HCT116 (cell line): ENCODE data around the gene CHRNA9. TPM values are rescaled to one million over a fixed set of nuclear protein-coding genes. Genes with fewer than 3 reads are reported as not detected.

ENCODE experiments used
- ATAC-seq: fragments of 200-7000 bp; cut with Tn5 transposase; 2 replicates; pipeline ENCODE4 v1.9.1; 2020; ENCODE audit warnings: mild to moderate bottlenecking, moderate library complexity
- BruUV-seq: library from RNA; stranded (reverse); fragments of 400-500 nt; replicated peaks from 2 replicates; lab custom pipeline; 2021; lab: Mats Ljungman, UMichigan
- CTCF ChIA-PET: fragments of 300-600 bp; sonication (Branson Sonifier 250); formaldehyde crosslinking; loops from one replicate; lab custom pipeline; 2021; ENCODE audit warnings: antibody characterized with exemption; lab: Charles Lee
- POLR2A ChIA-PET: fragments of 300-600, 350-600 bp; sonication (Branson Sonifier 250); formaldehyde crosslinking; loops from one replicate; lab custom pipeline; 2021; ENCODE audit warnings: antibody characterized with exemption; lab: Charles Lee
- RAD21 ChIA-PET, 2 experiments: fragments of 300-600 bp; sonication (Branson Sonifier 250); formaldehyde crosslinking; loops; one replicate each; lab custom pipeline; 2023; ENCODE audit warnings: low total read pairs in 2 of 2; ENCODE audit not compliant: uncharacterized antibody in 2 of 2, unreplicated experiment in 2 of 2, low non-redundant PET in 1 of 2; lab: Charles Lee
- DNase-seq: peaks from one replicate; pipeline ENCODE4 v3.0.0-alpha.2; 2010; ENCODE audit warnings: low read depth, low spot score
- H2AFZ ChIP-seq: fragments of 200-600 bp; shearing (Covaris generic), sonication (generic); 2 replicates; pipeline ENCODE4 v1.6.1; 2017; ENCODE audit warnings: low read depth, mixed run types, mixed read lengths, antibody characterized with exemption, low read length; ENCODE audit not compliant: poor library complexity, severe bottlenecking
- H3K27ac ChIP-seq: 2 replicates; pipeline ENCODE4 v1.5.1; 2012; ENCODE audit warnings: low read depth, low read length
- H3K27me3 ChIP-seq: fragments of 200-600 bp; sonication (generic); 2 replicates; pipeline ENCODE4 v1.6.1; 2016; ENCODE audit warnings: mixed run types, low read length, mixed read lengths; ENCODE audit not compliant: insufficient read depth
- H3K36me3 ChIP-seq, 2 experiments: fragments of 200-500 bp in 1 of 2; fragments of 200-600 bp in 1 of 2; sonication (Bioruptor generic) in 1 of 2; sonication (generic) in 1 of 2; 2 replicates each; pipeline versions ENCODE4 v1.5.1 to v1.6.1; 2014 to 2016; ENCODE audit warnings: low read length in 2 of 2, inconsistent platforms in 1 of 2, mixed read lengths in 1 of 2, mixed run types in 1 of 2; ENCODE audit not compliant: insufficient read depth in 2 of 2, control insufficient read depth in 1 of 2
- H3K4me1 ChIP-seq, 2 experiments: fragments of 200-600 bp in 1 of 2; sonication (generic) in 1 of 2; 2 replicates each; pipeline versions ENCODE4 v1.5.1 to v1.6.1; 2012 to 2017; ENCODE audit warnings: low read length in 2 of 2, inconsistent platforms in 1 of 2, mild to moderate bottlenecking in 1 of 2, mixed read lengths in 1 of 2, mixed run types in 1 of 2, moderate library complexity in 1 of 2; ENCODE audit not compliant: insufficient read depth in 2 of 2, control insufficient read depth in 1 of 2
- H3K4me2 ChIP-seq: fragments of 200-600 bp; sonication (generic); 2 replicates; pipeline ENCODE4 v1.6.1; 2017; ENCODE audit warnings: mixed run types, low read length, mixed read lengths
- H3K4me3 ChIP-seq, 2 experiments: fragments of 200-600 bp in 1 of 2; sonication (generic) in 1 of 2; replicated peaks in 1 of 2; 2 replicates each; pipeline ENCODE4 v1.5.1; 2011 to 2016; ENCODE audit warnings: low read length in 2 of 2, control low read depth in 1 of 2, low read depth in 1 of 2, mild to moderate bottlenecking in 1 of 2, mixed read lengths in 1 of 2, mixed run types in 1 of 2
- H3K79me2 ChIP-seq: fragments of 200-600 bp; sonication (generic); 2 replicates; pipeline ENCODE4 v1.6.1; 2017; ENCODE audit warnings: mild to moderate bottlenecking, mixed run types, low read length, moderate library complexity, mixed read lengths; ENCODE audit not compliant: insufficient read depth
- H3K9ac ChIP-seq: fragments of 200-600 bp; sonication (generic); 2 replicates; pipeline ENCODE4 v1.6.1; 2016; ENCODE audit warnings: low read length, mixed read lengths
- H3K9me2 ChIP-seq: fragments of 200-600 bp; sonication (generic), shearing (Covaris generic); 2 replicates; pipeline ENCODE4 v1.6.1; 2017; ENCODE audit warnings: mixed run types, mild to moderate bottlenecking, moderate library complexity; ENCODE audit not compliant: insufficient read depth
- H3K9me3 ChIP-seq, 2 experiments: fragments of 200-500 bp in 1 of 2; fragments of 200-600 bp in 1 of 2; sonication (Bioruptor generic) in 1 of 2; sonication (generic) in 1 of 2; 2 replicates each; pipeline ENCODE4 v1.6.1; 2014 to 2017; ENCODE audit warnings: low read length in 2 of 2, mixed read lengths in 2 of 2, inconsistent platforms in 1 of 2, low read depth in 1 of 2, mild to moderate bottlenecking in 1 of 2, mixed run types in 1 of 2, moderate library complexity in 1 of 2; ENCODE audit not compliant: control insufficient read depth in 1 of 2, insufficient read depth in 1 of 2
- H4K20me1 ChIP-seq: fragments of 200-600 bp; sonication (generic), shearing (Covaris generic); 2 replicates; pipeline ENCODE4 v1.6.1; 2017; ENCODE audit warnings: mixed run types, mild to moderate bottlenecking, moderate library complexity; ENCODE audit not compliant: insufficient read depth
- CBX3 ChIP-seq: IDR thresholded peaks from 2 replicates; pipeline ENCODE4 v1.6.1; 2012; ENCODE audit warnings: low read depth
- CEBPB ChIP-seq: IDR thresholded peaks from 2 replicates; pipeline ENCODE4 v1.6.1; 2012; ENCODE audit warnings: low read depth
- ELF1 ChIP-seq: IDR thresholded peaks from 2 replicates; pipeline ENCODE4 v1.6.1; 2012; ENCODE audit warnings: low read depth, borderline replicate concordance
- FOSL1 ChIP-seq: IDR thresholded peaks from 2 replicates; pipeline ENCODE4 v1.6.1; 2012; ENCODE audit warnings: low read depth
- RAD21 ChIP-seq: IDR thresholded peaks from 2 replicates; pipeline ENCODE4 v1.6.1; 2012; ENCODE audit warnings: low read depth, mild to moderate bottlenecking
- SP1 ChIP-seq: IDR thresholded peaks from 2 replicates; pipeline ENCODE4 v1.6.1; 2012; ENCODE audit warnings: low read depth
- YY1 ChIP-seq: IDR thresholded peaks from 2 replicates; pipeline ENCODE4 v1.6.1; 2011; ENCODE audit warnings: low read length, low read depth, moderate library complexity, mild to moderate bottlenecking; ENCODE audit not compliant: insufficient replicate concordance; ENCODE audit errors: extremely low read depth
- ZFX ChIP-seq: fragments of 450-650 bp; IDR thresholded peaks from 2 replicates; pipeline ENCODE4 v1.6.1; 2017
- ZNF274 ChIP-seq: fragments of 200-500 bp; sonication (Bioruptor generic); IDR thresholded peaks from 2 replicates; pipeline ENCODE4 v1.6.1; 2014; ENCODE audit warnings: mild to moderate bottlenecking, low read depth, low read length, inconsistent platforms
- intact Hi-C: fragments of 100-400 bp; cut with micrococcal nuclease; formaldehyde crosslinking; loops from 2 replicates; pipeline ENCODE4 v1.10.0; 2022
- total RNA-seq: library from RNA; stranded (reverse); gene quantifications from one replicate; pipeline ENCODE4 v1.2.1, GENCODE V29; 2021; ENCODE audit not compliant: unreplicated experiment
- TF ChIP-seq, protein P1 (sequence below): IDR thresholded peaks from 2 replicates; pipeline ENCODE4 v1.6.1; 2012
- TF ChIP-seq, protein P2 (sequence below): IDR thresholded peaks from 2 replicates; pipeline ENCODE4 v1.6.1; 2011; ENCODE audit warnings: mild to moderate bottlenecking, low read length, moderate library complexity; ENCODE audit not compliant: insufficient replicate concordance; ENCODE audit errors: extremely low read depth
- TF ChIP-seq, protein P3 (sequence below), 3 experiments: fragments of 200-600 bp in 1 of 3; sonication (generic) in 1 of 3; IDR thresholded peaks in 2 of 3; conservative IDR thresholded peaks in 1 of 3; 2 replicates each; pipeline ENCODE4 v1.5.1; 2012 to 2017; ENCODE audit warnings: low read depth in 2 of 3, low read length in 2 of 3, antibody characterized with exemption in 1 of 3, borderline replicate concordance in 1 of 3, control low read depth in 1 of 3, mild to moderate bottlenecking in 1 of 3, mixed read lengths in 1 of 3, mixed run types in 1 of 3, moderate library complexity in 1 of 3; ENCODE audit not compliant: insufficient read depth in 1 of 3

CHRNA9 gene
- total RNA-seq, 1 experiment from 2014 or later, result not detected

DNA sequence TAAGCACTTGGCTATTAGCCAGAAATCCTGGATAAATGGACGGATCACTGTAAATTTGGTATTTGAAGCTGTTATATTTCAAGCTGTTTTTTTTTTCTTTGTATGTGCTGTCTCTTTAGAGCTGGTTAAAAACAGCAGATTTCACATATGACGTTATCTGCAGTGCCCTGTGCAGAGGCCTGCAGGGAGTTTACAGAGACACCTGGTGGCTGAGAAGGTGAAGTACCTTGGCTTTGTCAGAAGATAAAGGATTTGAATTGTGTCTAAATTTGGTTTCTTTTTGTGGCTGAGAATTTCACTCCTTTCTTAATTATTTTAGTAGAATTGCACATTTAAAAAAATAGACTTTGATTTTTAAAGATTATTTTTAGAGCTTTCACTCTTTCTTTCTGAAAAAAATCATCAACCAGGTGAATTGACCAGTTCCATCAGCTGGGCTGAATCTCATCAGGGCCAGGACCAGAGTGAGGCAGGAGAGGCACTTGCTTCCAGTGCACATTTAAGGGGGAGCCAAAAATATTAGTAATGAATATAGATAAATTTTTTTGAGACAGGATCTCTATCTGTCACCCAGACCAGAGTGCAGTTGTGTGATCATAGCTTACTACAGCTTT lies 9.6 kb upstream of the CHRNA9 start:
- no peak overlapping the region for H3K27ac ChIP-seq
- intact Hi-C loops, result loop anchor here (1.0 kb wide), 2 partner anchors 175 to 394 kb away; no protein-coding TSS in a partner anchor
- peak; percentile 58 for DNase-seq
- H3K9ac ChIP-seq, result no peak overlapping the region
- TF ChIP-seq CEBPB, result no peak
- no peak for TF ChIP-seq FOSL1
- TF ChIP-seq, protein P1, sequence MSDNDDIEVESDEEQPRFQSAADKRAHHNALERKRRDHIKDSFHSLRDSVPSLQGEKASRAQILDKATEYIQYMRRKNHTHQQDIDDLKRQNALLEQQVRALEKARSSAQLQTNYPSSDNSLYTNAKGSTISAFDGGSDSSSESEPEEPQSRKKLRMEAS, result no peak
- TF ChIP-seq CBX3, result 0 out of 2 replicates have a peak, but pooled peaks have one; percentile 19
- no peak for TF ChIP-seq ZFX
- no peak for TF ChIP-seq YY1
- TF ChIP-seq RAD21, result peak; percentile 84
- no peak for TF ChIP-seq ZNF274
- TF ChIP-seq, protein P2, sequence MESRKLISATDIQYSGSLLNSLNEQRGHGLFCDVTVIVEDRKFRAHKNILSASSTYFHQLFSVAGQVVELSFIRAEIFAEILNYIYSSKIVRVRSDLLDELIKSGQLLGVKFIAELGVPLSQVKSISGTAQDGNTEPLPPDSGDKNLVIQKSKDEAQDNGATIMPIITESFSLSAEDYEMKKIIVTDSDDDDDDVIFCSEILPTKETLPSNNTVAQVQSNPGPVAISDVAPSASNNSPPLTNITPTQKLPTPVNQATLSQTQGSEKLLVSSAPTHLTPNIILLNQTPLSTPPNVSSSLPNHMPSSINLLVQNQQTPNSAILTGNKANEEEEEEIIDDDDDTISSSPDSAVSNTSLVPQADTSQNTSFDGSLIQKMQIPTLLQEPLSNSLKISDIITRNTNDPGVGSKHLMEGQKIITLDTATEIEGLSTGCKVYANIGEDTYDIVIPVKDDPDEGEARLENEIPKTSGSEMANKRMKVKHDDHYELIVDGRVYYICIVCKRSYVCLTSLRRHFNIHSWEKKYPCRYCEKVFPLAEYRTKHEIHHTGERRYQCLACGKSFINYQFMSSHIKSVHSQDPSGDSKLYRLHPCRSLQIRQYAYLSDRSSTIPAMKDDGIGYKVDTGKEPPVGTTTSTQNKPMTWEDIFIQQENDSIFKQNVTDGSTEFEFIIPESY, result no peak
- TF ChIP-seq, protein P3, sequence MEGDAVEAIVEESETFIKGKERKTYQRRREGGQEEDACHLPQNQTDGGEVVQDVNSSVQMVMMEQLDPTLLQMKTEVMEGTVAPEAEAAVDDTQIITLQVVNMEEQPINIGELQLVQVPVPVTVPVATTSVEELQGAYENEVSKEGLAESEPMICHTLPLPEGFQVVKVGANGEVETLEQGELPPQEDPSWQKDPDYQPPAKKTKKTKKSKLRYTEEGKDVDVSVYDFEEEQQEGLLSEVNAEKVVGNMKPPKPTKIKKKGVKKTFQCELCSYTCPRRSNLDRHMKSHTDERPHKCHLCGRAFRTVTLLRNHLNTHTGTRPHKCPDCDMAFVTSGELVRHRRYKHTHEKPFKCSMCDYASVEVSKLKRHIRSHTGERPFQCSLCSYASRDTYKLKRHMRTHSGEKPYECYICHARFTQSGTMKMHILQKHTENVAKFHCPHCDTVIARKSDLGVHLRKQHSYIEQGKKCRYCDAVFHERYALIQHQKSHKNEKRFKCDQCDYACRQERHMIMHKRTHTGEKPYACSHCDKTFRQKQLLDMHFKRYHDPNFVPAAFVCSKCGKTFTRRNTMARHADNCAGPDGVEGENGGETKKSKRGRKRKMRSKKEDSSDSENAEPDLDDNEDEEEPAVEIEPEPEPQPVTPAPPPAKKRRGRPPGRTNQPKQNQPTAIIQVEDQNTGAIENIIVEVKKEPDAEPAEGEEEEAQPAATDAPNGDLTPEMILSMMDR (IDR thresholded peaks at IDR 0.05 in 2 of 3, conservative IDR thresholded peaks at IDR 0.05 in 1 of 3; ENCODE audit: borderline replicate concordance in 1 of 3, insufficient read depth in 1 of 3, low read depth in 2 of 3, low read length in 2 of 3), result peak; percentile 79 to 91 (median 90)
- TF ChIP-seq SP1, result no peak; the same call in 1 of the 2 replicates
- TF ChIP-seq ELF1, result no peak
- H3K4me1 ChIP-seq, result peaks cover 0 to 3% of the 10 kb centered on the region in 2 experiments; a peak in 1 of 4 replicates
- no peaks in the 10 kb centered on the region for H4K20me1 ChIP-seq
- peak overlapping the region; percentile 11; the same call in 1 of the 2 replicates for H3K4me2 ChIP-seq
- ChIA-PET RAD21 (interaction anchor here (0.6 to 1.3 kb wide), 3 partner anchors 8 to 291 kb away, joined by 3 to 4 read pairs (median 3); no protein-coding TSS in a partner anchor), POLR2A (interaction anchor here (2.8 kb wide), 1 partner anchor 8 kb away, joined by 17 read pairs; no protein-coding TSS in a partner anchor), CTCF (interaction anchor here (0.6 to 2.3 kb wide), 11 partner anchors 8 to 856 kb away, joined by 3 to 37 read pairs (median 4); partner anchors contain the start of genes CHRNA9 and N4BP2)
- no peaks in the 10 kb centered on the region for H3K27me3 ChIP-seq
- no peaks in the 10 kb centered on the region for H3K9me3 ChIP-seq
- no peak overlapping the region for H3K4me3 ChIP-seq
- no TSS peak for BruUV-seq
- peak; percentile 97 for ATAC-seq
- no peaks in the 10 kb centered on the region for H3K9me2 ChIP-seq
- peak overlapping the region; percentile 33 for H2AFZ ChIP-seq
- H3K36me3 ChIP-seq, result no peaks in the 10 kb centered on the region
- H3K79me2 ChIP-seq, result no peaks in the 10 kb centered on the region
